Loucy (cell line): ENCODE results near the gene OR51B6.

Experiments
- H2AFZ ChIP-seq: fragments of 200-600 bp; sonication (generic); 2 replicates; pipeline ENCODE4 v1.6.0; 2016; ENCODE audit warnings: antibody characterized with exemption, mild to moderate bottlenecking, low read length, moderate library complexity
- H3F3A ChIP-seq: fragments of 200-600 bp; 2 replicates; pipeline ENCODE4 v1.6.0; 2016; ENCODE audit warnings: antibody characterized with exemption, low read depth, mild to moderate bottlenecking
- H3K27me3 ChIP-seq: fragments of 200-600 bp; sonication (generic); 2 replicates; pipeline ENCODE4 v1.6.1; 2014; ENCODE audit warnings: low read length, mild to moderate bottlenecking; ENCODE audit not compliant: insufficient read depth, poor library complexity, severe bottlenecking
- H3K36me3 ChIP-seq: fragments of 200-600 bp; sonication (generic); 2 replicates; pipeline ENCODE4 v1.6.1; 2016; ENCODE audit warnings: low read length; ENCODE audit not compliant: insufficient read depth
- H3K4me1 ChIP-seq: fragments of 200-600 bp; sonication (generic); 2 replicates; pipeline ENCODE4 v1.5.1; 2014; ENCODE audit warnings: low read length, mild to moderate bottlenecking; ENCODE audit not compliant: insufficient read depth, poor library complexity, severe bottlenecking
- H3K4me2 ChIP-seq: fragments of 200-600 bp; sonication (generic); 2 replicates; pipeline ENCODE4 v1.6.0; 2014; ENCODE audit warnings: antibody characterized with exemption, low read length, low read depth, mild to moderate bottlenecking; ENCODE audit not compliant: poor library complexity, severe bottlenecking
- H3K4me3 ChIP-seq: fragments of 200-600 bp; sonication (generic); 2 replicates; pipeline ENCODE4 v1.5.1; 2014; ENCODE audit warnings: low read length, mild to moderate bottlenecking, mixed read lengths; ENCODE audit not compliant: poor library complexity, severe bottlenecking
- H3K79me2 ChIP-seq: fragments of 200-600 bp; sonication (generic); 2 replicates; pipeline ENCODE4 v1.6.1; 2014; ENCODE audit warnings: low read length; ENCODE audit not compliant: insufficient read depth
- H3K9ac ChIP-seq: fragments of 200-600 bp; sonication (generic); 2 replicates; pipeline ENCODE4 v1.6.0; 2014; ENCODE audit warnings: mild to moderate bottlenecking, low read depth, low read length, moderate library complexity; ENCODE audit not compliant: poor library complexity, severe bottlenecking
- H3K9me2 ChIP-seq: fragments of 200-600 bp; sonication (generic); replicated peaks from 2 replicates; pipeline ENCODE4 v1.6.1; 2016; ENCODE audit warnings: low read depth, low read length, mixed read lengths
- H3K9me3 ChIP-seq: fragments of 200-600 bp; sonication (generic); 2 replicates; pipeline ENCODE4 v1.6.1; 2014; ENCODE audit warnings: mild to moderate bottlenecking, antibody characterized with exemption, low read length, low read depth; ENCODE audit not compliant: insufficient read depth
- H4K20me1 ChIP-seq: fragments of 200-600 bp; sonication (generic); 2 replicates; pipeline ENCODE4 v1.6.0; 2014; ENCODE audit warnings: antibody characterized with exemption, low read length, mild to moderate bottlenecking; ENCODE audit not compliant: insufficient read depth, poor library complexity, severe bottlenecking
- EZH2phosphoT487 ChIP-seq: fragments of 200-600 bp; IDR thresholded peaks from 2 replicates; pipeline ENCODE4 v1.6.1; 2018; ENCODE audit warnings: antibody characterized with exemption, mild to moderate bottlenecking, moderate library complexity, borderline replicate concordance
- TF ChIP-seq, protein P1 (sequence below): fragments of 200-600 bp; sonication (generic); conservative IDR thresholded peaks from 2 replicates; pipeline ENCODE4 v1.5.1; 2014; ENCODE audit warnings: mild to moderate bottlenecking, antibody characterized with exemption, low read length

The OR51B6 gene

DNA sequence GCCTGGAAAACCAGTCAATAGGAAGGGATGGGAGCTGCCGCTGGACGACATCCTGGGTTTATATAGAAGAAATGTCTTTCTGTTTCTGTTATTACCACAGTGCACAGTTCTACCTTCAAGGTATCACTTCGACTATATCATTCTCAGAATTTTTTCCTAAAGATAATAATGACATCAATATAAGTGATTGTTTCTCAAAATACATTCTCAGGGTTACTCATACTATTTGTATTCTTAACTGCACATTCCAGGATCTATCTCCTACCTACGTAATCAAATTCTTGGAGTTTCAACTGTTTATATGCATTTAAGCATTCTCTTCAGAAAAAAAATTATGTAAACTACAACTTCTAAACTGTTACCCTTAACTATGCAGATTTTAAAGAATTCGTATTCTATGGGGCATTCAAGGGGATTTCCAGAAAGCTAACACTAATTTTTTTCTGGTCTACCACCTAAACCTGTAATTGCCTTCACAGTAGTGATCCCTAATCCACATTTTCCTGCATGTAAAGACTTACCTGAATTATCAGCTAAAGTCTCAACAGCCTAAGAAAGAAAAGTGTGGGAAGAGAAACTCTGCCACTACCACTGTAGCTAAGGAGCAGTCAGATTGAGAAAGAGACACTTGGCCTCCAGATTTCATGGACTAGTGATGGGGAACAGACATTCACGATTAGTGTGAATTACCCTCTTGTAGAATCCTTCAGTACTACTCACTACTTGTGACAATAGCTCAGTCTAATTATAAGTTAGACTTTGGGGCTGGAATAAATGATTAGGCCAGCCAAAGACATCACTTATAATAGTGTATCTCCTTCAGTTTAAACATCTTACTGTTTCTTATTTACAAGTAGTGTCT lies 7.6 kb upstream of the OR51B6 start, which contains the start of gene OR51B5:
OR51B5 (minus strand) TSS at position 51 of the 862 bp plus-strand sequence; CDS start at position 51, 0 bp downstream.
- no peaks in the 10 kb centered on the region for H3K79me2 ChIP-seq
- no peaks in the 10 kb centered on the region for H3F3A ChIP-seq
- TF ChIP-seq EZH2phosphoT487, result no peak
- TF ChIP-seq, protein P1, sequence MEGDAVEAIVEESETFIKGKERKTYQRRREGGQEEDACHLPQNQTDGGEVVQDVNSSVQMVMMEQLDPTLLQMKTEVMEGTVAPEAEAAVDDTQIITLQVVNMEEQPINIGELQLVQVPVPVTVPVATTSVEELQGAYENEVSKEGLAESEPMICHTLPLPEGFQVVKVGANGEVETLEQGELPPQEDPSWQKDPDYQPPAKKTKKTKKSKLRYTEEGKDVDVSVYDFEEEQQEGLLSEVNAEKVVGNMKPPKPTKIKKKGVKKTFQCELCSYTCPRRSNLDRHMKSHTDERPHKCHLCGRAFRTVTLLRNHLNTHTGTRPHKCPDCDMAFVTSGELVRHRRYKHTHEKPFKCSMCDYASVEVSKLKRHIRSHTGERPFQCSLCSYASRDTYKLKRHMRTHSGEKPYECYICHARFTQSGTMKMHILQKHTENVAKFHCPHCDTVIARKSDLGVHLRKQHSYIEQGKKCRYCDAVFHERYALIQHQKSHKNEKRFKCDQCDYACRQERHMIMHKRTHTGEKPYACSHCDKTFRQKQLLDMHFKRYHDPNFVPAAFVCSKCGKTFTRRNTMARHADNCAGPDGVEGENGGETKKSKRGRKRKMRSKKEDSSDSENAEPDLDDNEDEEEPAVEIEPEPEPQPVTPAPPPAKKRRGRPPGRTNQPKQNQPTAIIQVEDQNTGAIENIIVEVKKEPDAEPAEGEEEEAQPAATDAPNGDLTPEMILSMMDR, result no peak
- no peaks in the 10 kb centered on the region for H4K20me1 ChIP-seq
- no peak within 1 kb of the TSS for H2AFZ ChIP-seq
- H3K4me3 ChIP-seq, result no peak within 1 kb of the TSS
- H3K9me2 ChIP-seq, result no peaks in the 10 kb centered on the region
- no peak within 1 kb of the TSS for H3K9ac ChIP-seq
- H3K36me3 ChIP-seq, result no peaks in the 10 kb centered on the region
- no peaks in the 10 kb centered on the region for H3K4me1 ChIP-seq
- H3K9me3 ChIP-seq, result no peaks in the 10 kb centered on the region
- no peaks in the 10 kb centered on the region for H3K27me3 ChIP-seq
- no peak within 1 kb of the TSS for H3K4me2 ChIP-seq

DNA sequence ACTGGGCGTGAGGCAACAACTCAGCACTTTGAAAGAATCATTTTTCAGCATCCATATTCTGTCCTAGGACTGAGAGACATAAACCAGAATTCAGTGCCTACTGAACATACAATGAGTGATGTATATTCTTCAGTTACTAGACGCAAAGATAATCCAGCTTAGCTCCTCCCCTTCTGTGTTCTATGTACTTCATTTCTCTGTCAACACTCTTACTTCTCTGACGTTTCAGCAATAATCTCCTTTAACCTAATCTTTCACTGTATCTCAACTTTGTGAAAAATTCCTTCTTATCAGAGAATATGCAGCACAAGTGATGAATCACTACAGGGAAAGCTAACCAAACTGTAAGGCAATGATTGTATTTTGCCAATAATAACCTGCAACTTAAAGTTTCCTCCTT lies 5.5 kb upstream of the OR51B6 start:
- no peaks in the 10 kb centered on the region for H3K79me2 ChIP-seq
- no peak overlapping the region for H3K9ac ChIP-seq
- no peak overlapping the region for H3K4me3 ChIP-seq
- no peaks in the 10 kb centered on the region for H3K4me1 ChIP-seq
- H3K36me3 ChIP-seq, result no peaks in the 10 kb centered on the region
- no peak for TF ChIP-seq EZH2phosphoT487
- TF ChIP-seq, protein P1, result no peak
- H4K20me1 ChIP-seq, result no peaks in the 10 kb centered on the region
- H3F3A ChIP-seq, result no peaks in the 10 kb centered on the region
- H3K27me3 ChIP-seq, result no peaks in the 10 kb centered on the region
- H3K9me3 ChIP-seq, result no peaks in the 10 kb centered on the region
- no peak overlapping the region for H3K4me2 ChIP-seq
- H2AFZ ChIP-seq, result no peak overlapping the region
- no peaks in the 10 kb centered on the region for H3K9me2 ChIP-seq

DNA sequence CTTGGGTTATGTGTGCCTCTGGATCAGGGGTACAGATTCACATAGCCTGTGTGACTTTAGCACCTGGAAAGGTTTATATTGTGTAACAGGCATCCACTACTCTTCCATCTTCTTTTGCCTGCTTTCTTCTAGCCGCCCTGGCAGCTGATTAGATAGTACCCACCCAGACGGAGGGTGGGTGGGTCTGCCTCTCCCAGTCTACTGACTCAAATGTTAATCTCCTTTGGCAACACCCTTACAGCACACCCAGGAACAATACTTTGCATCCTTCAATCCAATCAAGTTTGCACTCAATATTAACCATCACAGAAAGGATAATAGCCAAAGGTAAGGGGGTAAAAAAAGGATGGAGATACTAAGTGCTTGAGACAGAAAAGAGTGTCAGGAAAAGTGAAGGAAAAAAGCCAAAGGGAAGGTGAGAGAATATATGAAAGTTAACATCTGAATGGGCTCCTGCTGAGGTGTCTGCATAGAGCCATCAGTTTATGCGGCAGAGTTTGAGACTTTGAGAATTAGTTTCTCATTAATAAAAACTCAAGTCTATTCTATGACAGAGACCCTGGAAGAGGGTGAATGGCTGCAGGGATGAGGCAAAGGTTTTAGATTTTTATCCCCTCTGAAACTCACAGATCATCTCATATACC lies 2.6 kb upstream of the OR51B6 start:
- Histone ChIP-seq H3K4me2 (no peak overlapping the region), H3K9ac (no peak overlapping the region), H3K27me3 (no peaks in the 10 kb centered on the region), H4K20me1 (no peaks in the 10 kb centered on the region), H3K4me1 (no peaks in the 10 kb centered on the region), H3K36me3 (no peaks in the 10 kb centered on the region), H2AFZ (no peak overlapping the region), H3K4me3 (no peak overlapping the region), H3F3A (no peaks in the 10 kb centered on the region), H3K79me2 (no peaks in the 10 kb centered on the region), H3K9me3 (no peaks in the 10 kb centered on the region), H3K9me2 (no peaks in the 10 kb centered on the region)
- TF ChIP-seq, protein P1, result no peak
- TF ChIP-seq EZH2phosphoT487, result no peak
